HepG2 (cell line): Measurements from ENCODE around the gene BCAS1. TPM values are rescaled to one million over a fixed set of nuclear protein-coding genes. Genes with fewer than 3 reads are reported as not detected.

ENCODE experiments used
- ATAC-seq: fragments of 200-7000 bp; cut with Tn5 transposase; 3 replicates; pipeline ENCODE4 v1.9.1; 2020; ENCODE audit warnings: mild to moderate bottlenecking, moderate library complexity
- BruUV-seq: library from RNA; stranded (reverse); fragments of 400-500 nt; replicated peaks from 2 replicates; lab custom pipeline; 2021; lab: Mats Ljungman, UMichigan
- CTCF ChIA-PET: fragments of 300-600 bp; formaldehyde crosslinking; extraction: SDS; loops from one replicate; lab custom pipeline; 2021; ENCODE audit warnings: low total read pairs, inconsistent platforms, low intra/inter-chr PET ratio; lab: Yijun Ruan, JAX
- POLR2A ChIA-PET: fragments of 350-600 bp; sonication (Branson Sonifier 250); formaldehyde crosslinking; loops from one replicate; lab custom pipeline; 2020; ENCODE audit warnings: antibody characterized with exemption, inconsistent platforms; lab: Yijun Ruan, JAX
- DNase-seq: peaks from one replicate; pipeline ENCODE4 v3.0.0-alpha.2; 2015; ENCODE audit warnings: low spot score
- FAIRE-seq: peaks from 3 replicates; lab custom pipeline; 2011; peaks lifted over from hg19 to GRCh38; lab: Jason Lieb, UNC
- H2AFZ ChIP-seq: one replicate; pipeline ENCODE4 v1.6.1; 2011; ENCODE audit warnings: low read length, inconsistent platforms
- H3K27ac ChIP-seq: fragments of 300-600 bp; 3 replicates; pipeline ENCODE4 v1.8.0; 2011; ENCODE audit warnings: mixed run types, mild to moderate bottlenecking, mixed read lengths, low read length, inconsistent platforms; ENCODE audit not compliant: insufficient read depth; ENCODE audit errors: extremely low read length
- H3K27me3 ChIP-seq, 2 experiments: fragments of 200-600 bp in 1 of 2; 2 replicates in 1 of 2; 3 replicates in 1 of 2; pipeline versions ENCODE4 v1.6.0 to v1.8.0; 2011; ENCODE audit warnings: low read length in 2 of 2, mild to moderate bottlenecking in 2 of 2, moderate library complexity in 2 of 2, inconsistent platforms in 1 of 2; ENCODE audit not compliant: insufficient read depth in 2 of 2, control insufficient read depth in 1 of 2
- H3K36me3 ChIP-seq, 2 experiments: fragments of 200-600 bp in 1 of 2; replicated peaks in 1 of 2; 2 replicates in 1 of 2; 3 replicates in 1 of 2; pipeline versions ENCODE4 v1.5.1 to v1.8.0; 2011; ENCODE audit warnings: low read length in 2 of 2, inconsistent platforms in 1 of 2; ENCODE audit not compliant: insufficient read depth in 2 of 2, control insufficient read depth in 1 of 2
- H3K4me1 ChIP-seq: 2 replicates; pipeline ENCODE4 v1.5.1; 2012; ENCODE audit warnings: low read length, inconsistent platforms; ENCODE audit not compliant: insufficient read depth
- H3K4me2 ChIP-seq: 2 replicates; pipeline ENCODE4 v1.6.0; 2011; ENCODE audit warnings: low read depth, low read length, inconsistent platforms
- H3K4me3 ChIP-seq, 3 experiments: fragments of 200-600 bp in 1 of 3; sonication (generic), shearing (Covaris generic) in 1 of 3; replicated peaks in 1 of 3; 2 replicates each; pipeline ENCODE4 v1.5.1; 2011 to 2016; ENCODE audit warnings: low read length in 3 of 3, inconsistent platforms in 2 of 3, low read depth in 2 of 3, mild to moderate bottlenecking in 2 of 3, control low read depth in 1 of 3, mixed read lengths in 1 of 3; ENCODE audit not compliant: insufficient read depth in 1 of 3
- H3K79me2 ChIP-seq: one replicate; pipeline ENCODE4 v1.6.1; 2011; ENCODE audit warnings: low read length, inconsistent platforms; ENCODE audit not compliant: insufficient read depth
- H3K9ac ChIP-seq: 2 replicates; pipeline ENCODE4 v1.6.0; 2011; ENCODE audit warnings: mild to moderate bottlenecking, low read depth, low read length, inconsistent platforms; ENCODE audit not compliant: insufficient read depth
- H3K9me3 ChIP-seq: 2 replicates; pipeline ENCODE4 v1.5.1; 2012; ENCODE audit warnings: mild to moderate bottlenecking, low read length
- H4K20me1 ChIP-seq: 2 replicates; pipeline ENCODE4 v1.6.0; 2011; ENCODE audit warnings: inconsistent platforms, mild to moderate bottlenecking, low read length, moderate library complexity; ENCODE audit not compliant: insufficient read depth
- CREB1 ChIP-seq, 2 experiments: fragments of 450-650 bp in 1 of 2; IDR thresholded peaks; 2 replicates each; pipeline ENCODE4 v1.6.1; 2016 to 2017; ENCODE audit warnings: control low read depth in 1 of 2, mild to moderate bottlenecking in 1 of 2, missing compliant biosample characterization in 1 of 2, missing genetic modification characterization in 1 of 2
- HNF4A ChIP-seq: sonication (generic); formaldehyde crosslinking; IDR thresholded peaks from 2 replicates; pipeline ENCODE4 v1.4.0; 2020; ENCODE audit warnings: missing genetic modification reagents
- SALL2 ChIP-seq: sonication (generic); formaldehyde crosslinking; IDR thresholded peaks from 2 replicates; pipeline ENCODE4 v1.8.1; 2023; ENCODE audit warnings: mild to moderate bottlenecking, missing genetic modification reagents, inconsistent platforms
- SATB2 ChIP-seq: sonication (generic); formaldehyde crosslinking; IDR thresholded peaks from 2 replicates; pipeline ENCODE4 v1.5.0; 2020; ENCODE audit warnings: missing genetic modification reagents
- WGBS: methylation state at CpG from one replicate; pipeline ENCODE4 v1.1.6; 2017; ENCODE audit warnings: low lambda C conversion rate; 5-methylcytosine and 5-hydroxymethylcytosine counted together
- in situ Hi-C: cut with HindIII; loops from 2 replicates; pipeline ENCODE4 v1.10.0; 2017; ENCODE audit warnings: low pct_unique_long_range_greater_than_20kb; ENCODE audit not compliant: extremely low pct_ligation_motif_present
- intact Hi-C: fragments of 100-400 bp; cut with micrococcal nuclease; formaldehyde crosslinking; loops from one replicate; pipeline ENCODE4 v1.10.0; 2022; ENCODE audit not compliant: unreplicated experiment
- polyA plus RNA-seq, 8 experiments: library from polyadenylated mRNA; depleted of rRNA in 3 of 8; stranded (reverse) in 7 of 8; unstranded in 1 of 8; fragments of >200 nt; fragmentation: Illumina TruSeq in 4 of 8; extraction: Trizol in 4 of 8; gene quantifications; 2 replicates each; pipeline versions ENCODE4 v1.2.1 to v1.2.3, GENCODE V29; 2011 to 2016; ENCODE audit warnings: low read depth in 4 of 8, missing spikeins in 1 of 8, mixed read lengths in 1 of 8; ENCODE audit not compliant: insufficient read depth in 1 of 8
- total RNA-seq, 5 experiments: library from RNA; depleted of rRNA; stranded (reverse); fragments of >200 nt; fragmentation: Illumina TruSeq; extraction: Trizol; gene quantifications; 2 replicates each; pipeline ENCODE4 v1.2.3, GENCODE V29; 2016; ENCODE audit warnings: low read depth in 1 of 5

Gene BCAS1
- total and polyA plus RNA-seq, 2 of the 13 experiments (the other 11 are each of a cell fraction or from before 2014, with no cell fraction given): 0.55 to 0.91 TPM

DNA sequence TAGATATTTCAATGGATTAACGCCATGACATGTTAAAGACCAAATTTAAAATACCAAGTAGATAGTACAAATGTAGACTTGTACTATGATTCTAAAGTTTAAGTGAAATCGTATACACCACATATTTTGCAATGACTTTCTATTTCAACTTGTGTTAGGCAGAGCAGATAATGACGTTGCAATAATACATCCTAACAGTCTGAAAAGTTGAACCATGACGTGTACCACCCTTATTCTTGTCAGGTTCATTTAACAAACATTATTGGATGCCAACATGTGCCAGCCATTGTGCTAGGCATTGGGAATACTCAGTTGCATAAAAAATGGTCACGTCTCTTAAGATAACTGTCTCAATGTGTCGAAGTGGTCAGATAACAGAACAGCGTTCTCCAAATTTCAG lies 50.0 kb downstream of the BCAS1 start:
- BruUV-seq: no TSS peak
- intact Hi-C loops (no loop called here), in situ Hi-C loops (no loop called here)
- Histone ChIP-seq H3K9me3 (no peaks in the 10 kb centered on the region), H3K9ac (no peak overlapping the region), H3K36me3 (no peaks in the 10 kb centered on the region), H3K4me2 (no peak overlapping the region), H2AFZ (no peak overlapping the region), H3K79me2 (no peaks in the 10 kb centered on the region), H3K4me3 (no peak overlapping the region), H3K4me1 (no peaks in the 10 kb centered on the region), H4K20me1 (no peaks in the 10 kb centered on the region), H3K27me3 (no peaks in the 10 kb centered on the region), H3K27ac (no peak overlapping the region)
- CTCF ChIA-PET: no interaction called here
- DNase-seq: no peak
- 65% methylated on average over 7 of the region's 7 CpGs for WGBS
- no peak for FAIRE-seq
- TF ChIP-seq CREB1 (IDR thresholded peaks at IDR 0.05) (peak; percentile 76), CREB1 (CRISPR knock-in tag; IDR thresholded peaks at IDR 0.05) (no peak), SATB2 (CRISPR knock-in tag) (no peak)
- ATAC-seq: no peak
- POLR2A ChIA-PET: no interaction called here

DNA sequence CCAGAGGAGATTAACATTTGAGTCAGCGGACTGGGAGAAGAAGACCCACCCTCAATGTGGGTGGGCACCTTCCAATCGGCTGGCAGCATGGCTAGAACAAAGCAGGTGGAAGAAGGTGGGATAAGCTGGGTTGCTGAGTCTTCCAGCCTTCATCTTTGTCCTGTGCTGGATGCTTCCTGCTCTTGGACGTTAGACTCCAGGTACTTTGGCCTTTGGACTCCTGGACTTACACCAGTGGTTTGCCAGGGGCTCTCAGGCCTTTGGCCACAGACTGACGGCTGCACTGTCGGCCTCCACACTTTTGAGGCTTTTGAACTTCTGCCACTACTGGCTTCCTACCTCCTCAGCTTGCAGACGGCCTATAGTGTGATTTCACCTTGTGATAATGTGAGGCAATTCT lies 50.8 kb downstream of the BCAS1 start:
- CTCF ChIA-PET: no interaction called here
- WGBS: 33% methylated on average over 6 of the region's 6 CpGs

More for the DNA sequence above, 50.8 kb downstream of the BCAS1 start:
- Histone ChIP-seq H3K27ac (no peak overlapping the region), H3K79me2 (no peaks in the 10 kb centered on the region), H4K20me1 (no peaks in the 10 kb centered on the region), H3K4me3 (no peak overlapping the region), H3K27me3 (no peaks in the 10 kb centered on the region), H2AFZ (no peak overlapping the region), H3K9me3 (no peaks in the 10 kb centered on the region), H3K36me3 (no peaks in the 10 kb centered on the region), H3K9ac (no peak overlapping the region), H3K4me2 (no peak overlapping the region), H3K4me1 (no peaks in the 10 kb centered on the region)
- intact Hi-C loops (no loop called here), in situ Hi-C loops (no loop called here)
- TF ChIP-seq SALL2 (CRISPR knock-in tag): no peak
- peak; percentile 56 for TF ChIP-seq HNF4A (CRISPR knock-in tag)
- DNase-seq (no peak), ATAC-seq (no peak), FAIRE-seq (no peak)
- no TSS peak for BruUV-seq
- POLR2A ChIA-PET: no interaction called here
